Liver (tissue), 9 donors: ENCODE measurements around the gene FBXW5. TPM values are rescaled to one million over a fixed set of nuclear protein-coding genes. Genes with fewer than 3 reads are reported as not detected.

ENCODE experiments used
- DNase-seq: peaks from one replicate; pipeline ENCODE4 v3.0.0-alpha.2; 2017; ENCODE audit warnings: low spot score
- H3K27ac ChIP-seq, 2 donors: one replicate each; pipeline ENCODE4 v1.7.0; 2013; ENCODE audit warnings: inconsistent platforms in 2 of 2, low read length in 2 of 2, control low read depth in 1 of 2, low read depth in 1 of 2, mild to moderate bottlenecking in 1 of 2
- H3K27me3 ChIP-seq, 4 donors: one replicate each; pipeline versions ENCODE4 v1.6.1 to v1.7.0; 2013; ENCODE audit warnings: low read length in 3 of 4, inconsistent platforms in 1 of 4, mild to moderate bottlenecking in 1 of 4, moderate library complexity in 1 of 4; ENCODE audit not compliant: control insufficient read depth in 4 of 4, insufficient read depth in 4 of 4
- H3K36me3 ChIP-seq, 4 donors: one replicate each; pipeline versions ENCODE4 v1.6.1 to v1.7.0; 2013; ENCODE audit warnings: low read length in 3 of 4, mild to moderate bottlenecking in 3 of 4, low read depth in 1 of 4, moderate library complexity in 1 of 4; ENCODE audit not compliant: control insufficient read depth in 4 of 4, insufficient read depth in 3 of 4
- H3K4me1 ChIP-seq, 4 donors: one replicate each; pipeline versions ENCODE4 v1.6.1 to v1.7.0; 2013; ENCODE audit warnings: low read length in 3 of 4, mild to moderate bottlenecking in 3 of 4, moderate library complexity in 1 of 4; ENCODE audit not compliant: control insufficient read depth in 4 of 4, insufficient read depth in 4 of 4
- H3K4me3 ChIP-seq, 3 donors: one replicate each; pipeline versions ENCODE4 v1.6.1 to v1.7.0; 2013; ENCODE audit warnings: low read length in 3 of 3, control low read depth in 1 of 3, low read depth in 1 of 3, mild to moderate bottlenecking in 1 of 3
- H3K9ac ChIP-seq, 2 donors: one replicate each; pipeline ENCODE4 v1.7.0; 2013; ENCODE audit warnings: low read length in 2 of 2, mild to moderate bottlenecking in 2 of 2, moderate library complexity in 2 of 2, control low read depth in 1 of 2, low read depth in 1 of 2
- H3K9me3 ChIP-seq, 4 donors: one replicate each; pipeline versions ENCODE4 v1.6.1 to v1.7.0; 2013; ENCODE audit warnings: low read length in 3 of 4; ENCODE audit not compliant: control insufficient read depth in 4 of 4
- EGR1 ChIP-seq, 2 donors: IDR thresholded peaks; 2 replicates each; pipeline ENCODE4 v1.6.1; 2016 to 2018; ENCODE audit warnings: antibody characterized with exemption in 2 of 2, low read depth in 2 of 2
- FOXA1 ChIP-seq: IDR thresholded peaks from 2 replicates; pipeline ENCODE4 v1.6.1; 2016; ENCODE audit warnings: antibody characterized with exemption
- FOXA2 ChIP-seq: IDR thresholded peaks from 2 replicates; pipeline ENCODE4 v1.6.1; 2016; ENCODE audit warnings: antibody characterized with exemption
- GABPA ChIP-seq, 2 donors: IDR thresholded peaks in 1 of 2; conservative IDR thresholded peaks in 1 of 2; 2 replicates each; pipeline ENCODE4 v1.6.1; 2016; ENCODE audit warnings: antibody characterized with exemption in 2 of 2, mild to moderate bottlenecking in 1 of 2, moderate library complexity in 1 of 2
- HNF4A ChIP-seq, 2 donors: conservative IDR thresholded peaks; 2 replicates each; pipeline ENCODE4 v1.6.1; 2016; ENCODE audit warnings: antibody characterized with exemption in 2 of 2, mild to moderate bottlenecking in 2 of 2
- HNF4G ChIP-seq: IDR thresholded peaks from 2 replicates; pipeline ENCODE4 v1.6.1; 2016; ENCODE audit warnings: antibody characterized with exemption
- JUND ChIP-seq, 2 donors: IDR thresholded peaks; 2 replicates each; pipeline ENCODE4 v1.6.1; 2016; ENCODE audit warnings: antibody characterized with exemption in 2 of 2
- NR2F2 ChIP-seq: IDR thresholded peaks from 2 replicates; pipeline ENCODE4 v1.6.1; 2016; ENCODE audit warnings: antibody characterized with exemption
- RAD21 ChIP-seq, 2 donors: IDR thresholded peaks; 2 replicates each; pipeline ENCODE4 v1.6.1; 2016; ENCODE audit warnings: antibody characterized with exemption in 2 of 2, mild to moderate bottlenecking in 2 of 2
- RXRA ChIP-seq, 2 donors: IDR thresholded peaks; 2 replicates each; pipeline ENCODE4 v1.6.1; 2017 to 2018; ENCODE audit warnings: antibody characterized with exemption in 2 of 2, mild to moderate bottlenecking in 1 of 2
- TAF1 ChIP-seq: conservative IDR thresholded peaks from 2 replicates; pipeline ENCODE4 v1.6.1; 2016; ENCODE audit warnings: antibody characterized with exemption, mild to moderate bottlenecking
- YY1 ChIP-seq: IDR thresholded peaks from 2 replicates; pipeline ENCODE4 v1.6.1; 2016; ENCODE audit warnings: antibody characterized with exemption, mild to moderate bottlenecking
- WGBS: extraction: QIAGEN DNeasy Blood & Tissue Kit; methylation state at CpG from one replicate; pipeline ENCODE4 v1.1.7; 2013; 5-methylcytosine and 5-hydroxymethylcytosine counted together
- polyA plus RNA-seq, 2 donors: library from polyadenylated mRNA; stranded (reverse) in 1 of 2; unstranded in 1 of 2; fragments of 200-250 nt in 1 of 2; fragments of >200 nt in 1 of 2; fragmentation: Nextera tagmentation in 1 of 2; extraction: Ambion mirVana in 1 of 2; gene quantifications; one replicate each; pipeline versions ENCODE4 v1.2.1 to v1.2.3, GENCODE V29; 2013 to 2015
- total RNA-seq, 2 donors: library from RNA; depleted of rRNA; stranded (reverse); fragments of >200 nt; gene quantifications; one replicate each; pipeline ENCODE4 v1.2.3, GENCODE V29; 2014
- TF ChIP-seq, protein P1 (sequence below): IDR thresholded peaks from 2 replicates; pipeline ENCODE4 v1.6.1; 2016; ENCODE audit warnings: antibody characterized with exemption
- TF ChIP-seq, protein P2 (sequence below): IDR thresholded peaks from 2 replicates; pipeline ENCODE4 v1.6.1; 2016; ENCODE audit warnings: antibody characterized with exemption
- TF ChIP-seq, protein P3 (sequence below): IDR thresholded peaks from 2 replicates; pipeline ENCODE4 v1.6.1; 2016; ENCODE audit warnings: antibody characterized with exemption, mild to moderate bottlenecking
- TF ChIP-seq, protein P4 (sequence below): IDR thresholded peaks from 2 replicates; pipeline ENCODE4 v1.6.1; 2016; ENCODE audit warnings: antibody characterized with exemption
- TF ChIP-seq, protein P5 (sequence below): fragments of 150-350 bp; IDR thresholded peaks from 2 replicates; pipeline ENCODE4 v1.5.1; 2017; ENCODE audit warnings: improper control_type of control experiment, low read depth, low read length; ENCODE audit not compliant: missing input control
- donor health status: healthy.
- donor health status: healthy.
- donor health status: healthy.
- donor health status: healthy.
- donor health status: healthy.

Gene FBXW5
- total and polyA plus RNA-seq, 4 donors: 64.0 to 163 (median 109) TPM

DNA sequence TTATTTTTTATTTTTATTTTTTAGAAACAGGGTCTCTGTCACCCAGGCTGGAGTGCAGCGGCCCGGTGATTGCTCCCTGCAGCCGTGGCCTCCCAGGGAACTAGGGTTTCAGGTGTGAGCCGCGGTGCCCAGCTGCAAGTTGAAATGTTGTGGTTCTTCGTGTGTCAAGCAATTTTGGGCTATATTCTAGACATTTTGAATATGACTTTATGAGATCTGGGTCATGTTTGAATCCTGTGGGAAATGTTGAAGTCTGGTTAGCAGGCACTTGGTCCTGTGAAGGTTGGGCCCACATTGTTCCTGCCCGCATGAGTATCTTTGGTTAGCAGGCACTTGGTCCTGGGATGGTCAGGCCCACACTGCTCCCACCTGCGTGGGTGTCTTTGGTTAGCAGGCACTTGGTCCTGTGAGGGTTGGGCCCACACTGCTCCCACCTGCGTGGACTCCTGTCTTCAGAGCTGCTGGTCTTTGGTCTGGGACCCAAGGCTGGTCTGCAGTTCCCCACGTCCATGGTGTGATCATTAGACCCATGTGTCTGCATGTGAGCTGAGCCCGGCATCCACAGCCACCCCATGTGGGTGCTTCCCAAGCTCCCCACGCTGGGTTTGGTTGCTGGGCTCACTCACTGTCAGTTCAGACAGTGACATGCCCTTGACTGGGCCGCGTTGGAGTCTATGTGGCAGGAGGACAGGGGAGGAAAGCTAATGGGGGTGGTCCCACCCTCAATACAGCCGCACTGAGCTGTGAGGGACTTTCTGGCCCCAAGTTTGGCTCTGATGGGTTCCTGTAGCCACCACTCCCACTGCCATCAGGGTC lies 7.1 kb downstream of the FBXW5 start:
- Histone ChIP-seq H3K27me3 (no peaks in the 10 kb centered on the region), H3K4me3 (no peak overlapping the region), H3K4me1 (peaks cover 21 to 48% (median 32%) of the 10 kb centered on the region in 4 donors), H3K9ac (peak overlapping the region in 1 of 2 donors; percentile 52), H3K27ac (peak overlapping the region; percentile 82 to 93), H3K36me3 (peaks cover 0 to 14% (median 9%) of the 10 kb centered on the region in 4 donors), H3K9me3 (no peaks in the 10 kb centered on the region)
- DNase-seq: no peak
- no peak for TF ChIP-seq FOXA2
- no peak for TF ChIP-seq RAD21 (IDR thresholded peaks at IDR 0.05)
- no peak for TF ChIP-seq HNF4A (conservative IDR thresholded peaks at IDR 0.05)
- TF ChIP-seq YY1: no peak
- no peak for TF ChIP-seq JUND (IDR thresholded peaks at IDR 0.05)
- TF ChIP-seq, protein P1, sequence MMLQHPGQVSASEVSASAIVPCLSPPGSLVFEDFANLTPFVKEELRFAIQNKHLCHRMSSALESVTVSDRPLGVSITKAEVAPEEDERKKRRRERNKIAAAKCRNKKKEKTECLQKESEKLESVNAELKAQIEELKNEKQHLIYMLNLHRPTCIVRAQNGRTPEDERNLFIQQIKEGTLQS: no peak
- TF ChIP-seq, protein P2, sequence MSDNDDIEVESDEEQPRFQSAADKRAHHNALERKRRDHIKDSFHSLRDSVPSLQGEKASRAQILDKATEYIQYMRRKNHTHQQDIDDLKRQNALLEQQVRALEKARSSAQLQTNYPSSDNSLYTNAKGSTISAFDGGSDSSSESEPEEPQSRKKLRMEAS: no peak
- TF ChIP-seq FOXA1: no peak
- no peak for TF ChIP-seq TAF1
- TF ChIP-seq NR2F2: no peak
- TF ChIP-seq, protein P3, sequence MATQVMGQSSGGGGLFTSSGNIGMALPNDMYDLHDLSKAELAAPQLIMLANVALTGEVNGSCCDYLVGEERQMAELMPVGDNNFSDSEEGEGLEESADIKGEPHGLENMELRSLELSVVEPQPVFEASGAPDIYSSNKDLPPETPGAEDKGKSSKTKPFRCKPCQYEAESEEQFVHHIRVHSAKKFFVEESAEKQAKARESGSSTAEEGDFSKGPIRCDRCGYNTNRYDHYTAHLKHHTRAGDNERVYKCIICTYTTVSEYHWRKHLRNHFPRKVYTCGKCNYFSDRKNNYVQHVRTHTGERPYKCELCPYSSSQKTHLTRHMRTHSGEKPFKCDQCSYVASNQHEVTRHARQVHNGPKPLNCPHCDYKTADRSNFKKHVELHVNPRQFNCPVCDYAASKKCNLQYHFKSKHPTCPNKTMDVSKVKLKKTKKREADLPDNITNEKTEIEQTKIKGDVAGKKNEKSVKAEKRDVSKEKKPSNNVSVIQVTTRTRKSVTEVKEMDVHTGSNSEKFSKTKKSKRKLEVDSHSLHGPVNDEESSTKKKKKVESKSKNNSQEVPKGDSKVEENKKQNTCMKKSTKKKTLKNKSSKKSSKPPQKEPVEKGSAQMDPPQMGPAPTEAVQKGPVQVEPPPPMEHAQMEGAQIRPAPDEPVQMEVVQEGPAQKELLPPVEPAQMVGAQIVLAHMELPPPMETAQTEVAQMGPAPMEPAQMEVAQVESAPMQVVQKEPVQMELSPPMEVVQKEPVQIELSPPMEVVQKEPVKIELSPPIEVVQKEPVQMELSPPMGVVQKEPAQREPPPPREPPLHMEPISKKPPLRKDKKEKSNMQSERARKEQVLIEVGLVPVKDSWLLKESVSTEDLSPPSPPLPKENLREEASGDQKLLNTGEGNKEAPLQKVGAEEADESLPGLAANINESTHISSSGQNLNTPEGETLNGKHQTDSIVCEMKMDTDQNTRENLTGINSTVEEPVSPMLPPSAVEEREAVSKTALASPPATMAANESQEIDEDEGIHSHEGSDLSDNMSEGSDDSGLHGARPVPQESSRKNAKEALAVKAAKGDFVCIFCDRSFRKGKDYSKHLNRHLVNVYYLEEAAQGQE: no peak
- no peak for TF ChIP-seq EGR1 (IDR thresholded peaks at IDR 0.05; ENCODE audit: low read depth in 2 of 2)
- 87% methylated on average over 15 of the region's 15 CpGs for WGBS

DNA sequence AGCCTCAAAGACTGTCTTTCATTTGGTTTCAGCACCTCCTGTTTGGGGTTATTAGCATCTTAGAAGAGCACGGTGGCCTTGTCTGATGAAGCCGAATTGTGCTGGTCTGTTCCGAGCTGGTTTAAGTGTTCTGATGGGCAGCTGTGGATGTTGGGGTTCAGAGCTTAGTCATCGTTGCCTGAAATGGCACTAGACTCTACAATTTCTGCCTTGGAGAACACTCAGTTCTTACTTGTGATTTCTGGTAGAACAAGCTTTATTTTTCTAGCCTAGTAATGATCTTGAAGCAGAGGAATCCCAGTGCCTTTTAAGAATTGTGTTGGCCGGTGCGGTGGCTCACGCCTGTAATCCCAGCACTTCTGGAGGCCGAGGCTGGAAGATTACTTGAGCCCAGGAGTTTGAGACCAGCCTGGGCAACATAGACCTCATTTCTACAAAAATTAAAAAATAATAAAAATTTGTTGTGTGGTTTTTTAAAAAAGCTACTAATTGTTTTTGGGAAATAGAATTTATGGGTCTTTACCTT lies 7.8 kb downstream of the FBXW5 start:
- 98% methylated on average over 8 of the region's 8 CpGs for WGBS
- no peak overlapping the region for H3K9ac ChIP-seq
- H3K27me3 ChIP-seq: no peaks in the 10 kb centered on the region
- H3K4me1 ChIP-seq: peaks cover 18 to 41% (median 28%) of the 10 kb centered on the region in 4 donors
- H3K9me3 ChIP-seq: no peaks in the 10 kb centered on the region
- no peak for DNase-seq
- no peak overlapping the region for H3K27ac ChIP-seq
- H3K4me3 ChIP-seq: no peak overlapping the region
- peaks cover 0 to 10% (median 6%) of the 10 kb centered on the region in 4 donors for H3K36me3 ChIP-seq
- TF ChIP-seq, protein P4, sequence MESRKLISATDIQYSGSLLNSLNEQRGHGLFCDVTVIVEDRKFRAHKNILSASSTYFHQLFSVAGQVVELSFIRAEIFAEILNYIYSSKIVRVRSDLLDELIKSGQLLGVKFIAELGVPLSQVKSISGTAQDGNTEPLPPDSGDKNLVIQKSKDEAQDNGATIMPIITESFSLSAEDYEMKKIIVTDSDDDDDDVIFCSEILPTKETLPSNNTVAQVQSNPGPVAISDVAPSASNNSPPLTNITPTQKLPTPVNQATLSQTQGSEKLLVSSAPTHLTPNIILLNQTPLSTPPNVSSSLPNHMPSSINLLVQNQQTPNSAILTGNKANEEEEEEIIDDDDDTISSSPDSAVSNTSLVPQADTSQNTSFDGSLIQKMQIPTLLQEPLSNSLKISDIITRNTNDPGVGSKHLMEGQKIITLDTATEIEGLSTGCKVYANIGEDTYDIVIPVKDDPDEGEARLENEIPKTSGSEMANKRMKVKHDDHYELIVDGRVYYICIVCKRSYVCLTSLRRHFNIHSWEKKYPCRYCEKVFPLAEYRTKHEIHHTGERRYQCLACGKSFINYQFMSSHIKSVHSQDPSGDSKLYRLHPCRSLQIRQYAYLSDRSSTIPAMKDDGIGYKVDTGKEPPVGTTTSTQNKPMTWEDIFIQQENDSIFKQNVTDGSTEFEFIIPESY: no peak
- TF ChIP-seq HNF4G (no peak), TAF1 (no peak), NR2F2 (no peak), FOXA2 (no peak), GABPA (IDR thresholded peaks at IDR 0.05 in 1 of 2, conservative IDR thresholded peaks at IDR 0.05 in 1 of 2) (no peak), HNF4A (conservative IDR thresholded peaks at IDR 0.05) (no peak), FOXA1 (no peak), EGR1 (IDR thresholded peaks at IDR 0.05; ENCODE audit: low read depth in 2 of 2) (no peak), RXRA (IDR thresholded peaks at IDR 0.05) (no peak), RAD21 (IDR thresholded peaks at IDR 0.05) (no peak), YY1 (no peak)
- TF ChIP-seq, protein P5, sequence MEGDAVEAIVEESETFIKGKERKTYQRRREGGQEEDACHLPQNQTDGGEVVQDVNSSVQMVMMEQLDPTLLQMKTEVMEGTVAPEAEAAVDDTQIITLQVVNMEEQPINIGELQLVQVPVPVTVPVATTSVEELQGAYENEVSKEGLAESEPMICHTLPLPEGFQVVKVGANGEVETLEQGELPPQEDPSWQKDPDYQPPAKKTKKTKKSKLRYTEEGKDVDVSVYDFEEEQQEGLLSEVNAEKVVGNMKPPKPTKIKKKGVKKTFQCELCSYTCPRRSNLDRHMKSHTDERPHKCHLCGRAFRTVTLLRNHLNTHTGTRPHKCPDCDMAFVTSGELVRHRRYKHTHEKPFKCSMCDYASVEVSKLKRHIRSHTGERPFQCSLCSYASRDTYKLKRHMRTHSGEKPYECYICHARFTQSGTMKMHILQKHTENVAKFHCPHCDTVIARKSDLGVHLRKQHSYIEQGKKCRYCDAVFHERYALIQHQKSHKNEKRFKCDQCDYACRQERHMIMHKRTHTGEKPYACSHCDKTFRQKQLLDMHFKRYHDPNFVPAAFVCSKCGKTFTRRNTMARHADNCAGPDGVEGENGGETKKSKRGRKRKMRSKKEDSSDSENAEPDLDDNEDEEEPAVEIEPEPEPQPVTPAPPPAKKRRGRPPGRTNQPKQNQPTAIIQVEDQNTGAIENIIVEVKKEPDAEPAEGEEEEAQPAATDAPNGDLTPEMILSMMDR: no peak
- TF ChIP-seq, protein P2: no peak
- TF ChIP-seq, protein P3: no peak
- TF ChIP-seq, protein P1: no peak
